Spleen (tissue), 7 donors: ENCODE results near the gene MRPL18.

Source experiments
- CTCF ChIP-seq, 11 experiments: fragments of 200-600 bp in 7 of 11; fragments of 450-650 bp in 4 of 11; sonication (generic) in 4 of 11; IDR thresholded peaks in 8 of 11; conservative IDR thresholded peaks in 3 of 11; 1 replicate in 7 of 11; 2 replicates in 4 of 11; pipeline versions ENCODE4 v1.4.0 to v1.8.0; 2016 to 2021; ENCODE audit warnings: antibody characterized with exemption in 11 of 11, inconsistent platforms in 4 of 11, mild to moderate bottlenecking in 1 of 11
- POLR2A ChIP-seq, 3 donors: fragments of 450-650 bp; IDR thresholded peaks; one replicate each; pipeline ENCODE4 v1.5.1; 2017; ENCODE audit warnings: antibody characterized with exemption in 3 of 3, mild to moderate bottlenecking in 1 of 3
- POLR2AphosphoS5 ChIP-seq, 3 donors: sonication (generic); formaldehyde crosslinking; IDR thresholded peaks; one replicate each; pipeline ENCODE4 v1.5.1; 2017; ENCODE audit warnings: antibody characterized with exemption in 3 of 3
- donor health status: DM: no; HTN: no; CAD: no; lungs with moderate emphysema.
- donor health status: DM: no; HTN: no; CAD: no.
- donor health status: DM: no; HTN: no; CAD: no.

- TF ChIP-seq POLR2A (IDR thresholded peaks at IDR 0.05) (no peak), CTCF (IDR thresholded peaks at IDR 0.05 in 8 of 11, conservative IDR thresholded peaks at IDR 0.05 in 3 of 11) (no peak), POLR2AphosphoS5 (IDR thresholded peaks at IDR 0.05) (no peak)
Measured at GRCh38 chr6:159766906-159767305, 23.4 kb upstream of the MRPL18 start.
